ENCODE measurements around the gene REPIN1. TPM values are rescaled to one million over a fixed set of nuclear protein-coding genes. Genes with fewer than 3 reads are reported as not detected.
A peak's percentile ranks its signal among the peaks of the same experiment; 100 is the strongest.

REPIN1 gene
- total RNA-seq, 3 donors from 2014 or later, result 151 to 228 (median 202) TPM

DNA sequence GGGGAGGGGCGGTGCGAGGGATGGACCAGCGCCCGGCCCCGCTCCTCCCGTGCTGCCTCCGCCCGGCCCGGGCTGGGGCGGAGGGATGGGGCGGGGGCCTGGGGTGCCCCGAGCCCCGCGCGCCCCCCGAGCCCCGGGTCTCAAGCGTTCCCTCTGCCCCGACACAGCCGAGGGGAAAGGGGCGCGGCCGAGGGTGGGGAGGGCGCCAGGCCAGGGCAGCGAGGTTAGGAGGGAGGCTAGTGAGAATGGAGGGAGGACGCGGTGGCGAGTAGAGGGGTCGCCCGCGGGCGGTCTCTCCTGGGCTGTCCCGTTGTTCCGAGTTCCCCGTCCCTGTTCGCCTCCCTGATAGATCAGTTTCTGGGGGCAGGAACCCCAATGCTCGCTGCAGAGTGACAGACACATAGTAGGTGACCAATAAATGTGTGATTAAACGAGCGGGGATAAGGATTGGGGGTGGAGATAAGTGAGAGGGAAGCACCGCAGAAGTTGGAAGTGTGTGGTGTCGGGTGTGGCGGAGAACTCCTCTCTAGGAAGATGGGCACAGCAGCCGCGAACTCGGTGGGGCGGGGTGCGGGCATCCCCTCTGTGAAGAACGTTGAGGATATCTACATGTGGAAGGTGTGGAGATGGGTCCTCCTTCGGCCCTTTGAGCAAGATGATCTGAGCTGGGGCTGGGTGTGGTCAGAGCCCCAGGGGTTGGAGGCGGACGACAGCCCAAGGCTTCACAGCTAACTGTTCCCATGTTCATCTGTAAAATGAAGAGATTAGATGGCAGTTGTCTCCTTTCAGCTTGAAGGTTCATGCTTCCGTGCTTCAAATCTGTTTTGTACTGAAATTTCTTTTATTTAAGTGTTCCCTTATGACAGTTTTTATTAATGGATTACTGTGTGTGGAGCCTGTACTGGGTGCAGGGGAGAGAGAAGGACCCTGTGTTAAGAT is 11.1 kb downstream of the REPIN1 start:
- intact Hi-C loops (cut with DNase I, micrococcal nuclease), result no loop called here
- no peaks in the 10 kb centered on the region for H3K9me3 ChIP-seq
- peak overlapping the region; percentile 56 for H3K4me3 ChIP-seq
- ATAC-seq (no peak), DNase-seq (peak in 2 of 3 donors; percentile 71 to 79)
- TF ChIP-seq CTCF (IDR thresholded peaks at IDR 0.05), result no peak
- H3K36me3 ChIP-seq (ENCODE audit: low read depth), result no peaks in the 10 kb centered on the region
- H3K4me1 ChIP-seq (ENCODE audit: low read depth), result peaks cover 62% of the 10 kb centered on the region

DNA sequence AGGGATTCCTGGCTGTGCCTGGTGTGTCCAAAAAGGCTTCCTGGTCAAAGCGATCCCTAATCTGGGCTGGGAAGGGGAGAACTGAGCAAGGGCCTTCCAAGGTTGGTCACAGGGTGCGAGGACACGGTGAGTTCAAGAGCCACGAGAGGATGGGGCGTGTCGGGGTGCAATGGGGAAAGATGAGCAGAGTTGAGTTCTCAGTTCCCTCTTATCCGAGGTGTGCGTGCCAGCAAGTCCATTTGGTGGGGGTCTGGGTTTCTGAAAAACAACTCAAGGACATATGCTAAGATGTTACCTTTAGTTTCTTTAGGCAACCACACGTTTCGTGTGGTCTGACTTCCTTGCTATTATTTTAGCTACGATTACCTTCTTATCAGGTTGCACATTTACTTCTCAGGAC is 11.8 kb downstream of the REPIN1 start:
- no peak for DNase-seq
- peaks cover 59% of the 10 kb centered on the region for H3K4me1 ChIP-seq (ENCODE audit: low read depth)

DNA sequence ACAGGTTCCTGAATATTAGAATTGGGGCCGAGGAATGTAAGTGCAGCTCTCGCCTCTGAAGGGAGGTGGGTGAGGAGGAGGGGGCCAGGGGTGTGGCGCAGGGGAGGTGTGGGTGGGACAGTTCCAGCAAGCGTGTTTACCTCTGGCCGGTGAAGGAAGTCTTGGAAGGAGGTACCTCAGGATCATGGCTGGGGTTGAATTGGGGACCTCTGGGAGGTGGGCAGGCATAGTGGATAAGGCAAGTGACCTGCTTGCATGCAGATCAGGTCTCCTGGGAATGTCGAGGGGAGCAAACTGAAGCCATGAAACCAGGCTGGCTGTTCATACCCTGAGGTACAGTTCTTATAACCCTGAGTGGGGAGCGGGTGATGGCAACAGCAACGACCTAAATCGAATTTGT is 12.5 kb downstream of the REPIN1 start:
- intact Hi-C loops (cut with DNase I, micrococcal nuclease), result no loop called here
- H3K9me3 ChIP-seq, result no peaks in the 10 kb centered on the region
- no peak for DNase-seq
- TF ChIP-seq CTCF (IDR thresholded peaks at IDR 0.05), result no peak
- no peaks in the 10 kb centered on the region for H3K36me3 ChIP-seq (ENCODE audit: low read depth)
- H3K4me1 ChIP-seq (ENCODE audit: low read depth), result peaks cover 55% of the 10 kb centered on the region
- H3K4me3 ChIP-seq, result no peak overlapping the region
- no peak for ATAC-seq

More for the DNA sequence above, 11.8 kb downstream of the REPIN1 start:
- no peak for ATAC-seq
- Histone ChIP-seq H3K4me3 (no peak overlapping the region), H3K36me3 (ENCODE audit: low read depth) (no peaks in the 10 kb centered on the region), H3K9me3 (no peaks in the 10 kb centered on the region)
- no peak for TF ChIP-seq CTCF (IDR thresholded peaks at IDR 0.05)
- intact Hi-C loops (cut with DNase I, micrococcal nuclease), result no loop called here

- H3K36me3 ChIP-seq (ENCODE audit: low read depth), result no peaks in the 10 kb centered on the region
- TF ChIP-seq CTCF (IDR thresholded peaks at IDR 0.05), result no peak
- intact Hi-C loops (cut with DNase I, micrococcal nuclease), result no loop called here
- no peak overlapping the region for H3K4me3 ChIP-seq
- no peaks in the 10 kb centered on the region for H3K9me3 ChIP-seq
- H3K4me1 ChIP-seq (ENCODE audit: low read depth), result peaks cover 50% of the 10 kb centered on the region
- DNase-seq (no peak), ATAC-seq (no peak)
These were observed 13.1 kb downstream of the REPIN1 start for GRCh38 chr7:150381785-150382122.

DNA sequence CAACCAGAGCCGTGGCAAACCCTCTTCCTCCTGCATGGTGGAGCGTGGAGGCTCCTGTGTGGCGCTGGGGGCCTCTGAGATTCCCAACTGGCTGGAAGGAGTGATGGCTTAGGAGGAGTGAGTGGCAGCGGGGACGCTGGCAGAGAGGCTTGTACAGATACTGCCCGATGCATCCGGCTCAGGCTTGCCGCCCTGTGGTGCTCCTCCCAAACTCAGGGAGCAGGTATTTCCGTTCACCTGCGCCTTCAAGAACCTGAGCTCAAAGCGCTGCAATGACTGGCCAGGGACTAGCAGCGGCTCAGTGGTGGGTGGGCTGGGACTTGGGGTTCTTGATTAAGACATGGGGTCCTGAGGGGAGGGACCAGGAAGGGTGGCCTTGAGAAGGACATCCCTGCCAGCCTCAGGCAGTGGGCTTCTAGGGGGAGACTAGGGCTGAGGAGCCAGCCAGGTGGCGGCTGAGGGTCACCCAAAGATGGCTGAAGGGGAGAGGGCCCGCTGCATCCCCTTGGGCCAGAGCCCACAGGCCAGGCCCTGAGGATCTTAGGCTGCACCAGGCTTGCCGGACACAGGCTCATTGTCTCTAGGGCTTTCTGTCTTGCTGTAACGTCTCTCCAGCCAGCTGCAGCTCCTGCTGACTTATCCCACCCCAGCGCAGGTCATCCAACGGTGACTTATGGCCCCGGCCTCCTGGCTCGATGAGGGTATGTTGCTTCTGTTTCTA is 13.7 kb downstream of the REPIN1 start:
- Histone ChIP-seq H3K4me1 (ENCODE audit: low read depth) (peaks cover 45% of the 10 kb centered on the region), H3K9me3 (no peaks in the 10 kb centered on the region), H3K36me3 (ENCODE audit: low read depth) (no peaks in the 10 kb centered on the region), H3K4me3 (no peak overlapping the region)
- intact Hi-C loops (cut with DNase I, micrococcal nuclease), result no loop called here
- DNase-seq (peak in 2 of 3 donors; percentile 68 to 79), ATAC-seq (peak; percentile 6)
- TF ChIP-seq CTCF (IDR thresholded peaks at IDR 0.05), result no peak

Data from mucosa of descending colon (tissue), 3 donors.